ENCODE results near the gene HSD17B7.
A peak's percentile ranks its signal among the peaks of the same experiment; 100 is the strongest.

DNA sequence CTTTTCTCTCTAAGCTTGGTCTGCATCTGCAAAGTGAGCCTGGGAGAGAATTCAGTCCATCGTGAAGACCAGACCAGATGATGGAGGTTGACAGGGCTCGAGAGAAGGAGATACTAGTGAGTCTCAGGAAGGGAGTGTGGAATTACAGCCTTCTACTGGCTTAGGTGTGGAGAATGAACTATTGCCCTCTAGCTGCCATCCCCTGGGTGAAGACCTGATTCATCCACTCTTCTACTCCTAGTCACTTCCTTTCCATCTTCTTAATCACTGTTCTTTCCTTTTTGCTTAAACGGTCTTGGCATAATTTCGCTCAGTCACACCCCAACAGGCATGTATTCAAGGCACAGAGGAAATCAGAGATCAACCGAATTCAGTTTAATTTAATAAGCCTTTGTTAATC is 34.0 kb upstream of the HSD17B7 start:
- TF ChIP-seq POLR2A (IDR thresholded peaks at IDR 0.05), result no peak
- TF ChIP-seq, protein P1, sequence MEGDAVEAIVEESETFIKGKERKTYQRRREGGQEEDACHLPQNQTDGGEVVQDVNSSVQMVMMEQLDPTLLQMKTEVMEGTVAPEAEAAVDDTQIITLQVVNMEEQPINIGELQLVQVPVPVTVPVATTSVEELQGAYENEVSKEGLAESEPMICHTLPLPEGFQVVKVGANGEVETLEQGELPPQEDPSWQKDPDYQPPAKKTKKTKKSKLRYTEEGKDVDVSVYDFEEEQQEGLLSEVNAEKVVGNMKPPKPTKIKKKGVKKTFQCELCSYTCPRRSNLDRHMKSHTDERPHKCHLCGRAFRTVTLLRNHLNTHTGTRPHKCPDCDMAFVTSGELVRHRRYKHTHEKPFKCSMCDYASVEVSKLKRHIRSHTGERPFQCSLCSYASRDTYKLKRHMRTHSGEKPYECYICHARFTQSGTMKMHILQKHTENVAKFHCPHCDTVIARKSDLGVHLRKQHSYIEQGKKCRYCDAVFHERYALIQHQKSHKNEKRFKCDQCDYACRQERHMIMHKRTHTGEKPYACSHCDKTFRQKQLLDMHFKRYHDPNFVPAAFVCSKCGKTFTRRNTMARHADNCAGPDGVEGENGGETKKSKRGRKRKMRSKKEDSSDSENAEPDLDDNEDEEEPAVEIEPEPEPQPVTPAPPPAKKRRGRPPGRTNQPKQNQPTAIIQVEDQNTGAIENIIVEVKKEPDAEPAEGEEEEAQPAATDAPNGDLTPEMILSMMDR (IDR thresholded peaks at IDR 0.05), result peak in 2 of 4 donors; percentile 12 to 44

All from right lobe of liver (tissue), 4 donors.